ENCODE results near the gene CWC25. TPM values are rescaled to one million over a fixed set of nuclear protein-coding genes. Genes with fewer than 3 reads are reported as not detected.
A peak's percentile ranks its signal among the peaks of the same experiment; 100 is the strongest.

CWC25 gene
- total and polyA plus RNA-seq, 9 of the 15 experiments (the other 6 are each of a cell fraction or from before 2014, with no cell fraction given), result 16.5 to 27.4 (median 23.0) TPM

DNA sequence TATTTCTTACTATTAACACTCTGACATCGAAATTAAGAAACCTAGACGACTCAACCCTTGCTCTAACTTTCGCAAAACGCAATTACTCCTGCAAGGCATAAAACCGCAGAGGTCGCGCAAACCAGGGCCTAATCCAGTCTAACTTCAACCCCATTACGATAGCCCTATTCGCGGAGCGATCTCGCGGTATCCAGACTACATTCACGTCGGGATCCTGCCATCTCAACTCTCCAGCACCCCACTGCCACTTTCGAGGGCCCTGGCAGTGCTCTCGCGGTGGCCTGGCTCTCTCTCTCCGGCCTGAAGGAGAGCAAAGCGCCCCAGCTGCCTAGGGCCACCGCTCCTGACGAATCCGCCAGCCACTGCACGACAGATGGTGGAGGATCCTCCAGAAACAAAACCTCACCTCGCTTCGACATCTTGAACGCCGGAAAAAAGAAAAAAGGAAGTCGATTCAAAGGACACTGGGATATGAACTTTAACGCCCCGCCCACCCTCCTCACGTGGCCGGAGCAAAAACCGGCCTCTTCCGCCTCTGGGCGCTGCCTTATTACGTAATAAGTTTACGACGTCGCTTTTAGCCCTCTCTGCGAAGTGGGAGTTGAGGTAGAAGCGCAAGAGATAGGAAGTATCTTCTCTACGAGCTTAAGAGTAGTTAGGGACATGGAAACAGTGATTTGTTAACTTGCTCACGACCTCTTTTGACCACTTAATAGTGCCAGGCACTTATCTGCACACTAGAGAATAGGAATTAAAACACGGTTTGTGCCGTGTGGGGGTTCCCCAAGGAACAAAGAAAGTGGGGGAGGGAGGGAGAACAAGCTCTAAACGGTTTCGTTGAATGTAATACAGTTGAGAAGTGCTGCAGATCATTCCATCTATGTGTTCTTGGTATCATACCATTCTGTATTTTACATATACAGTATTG, 28.4 kb upstream of the CWC25 start, which contains the start of gene RPL23 (continued):
- TF ChIP-seq HDAC2 (IDR thresholded peaks at IDR 0.05) (peak; percentile 78), TRIM24 (IDR thresholded peaks at IDR 0.05) (peak in 1 of 2 experiments; percentile 65; a peak in 1 of 4 replicates), HDAC6 (IDR thresholded peaks at IDR 0.05; ENCODE audit: low read depth, low read length) (no peak), ZNF12 (CRISPR knock-in tag; IDR thresholded peaks at IDR 0.05) (no peak), ETV6 (IDR thresholded peaks at IDR 0.05; ENCODE audit: borderline replicate concordance in 1 of 2, low read depth in 2 of 2, low read length in 1 of 2) (0 out of 4 replicates have a peak, but pooled peaks of 1 of the 2 experiments have one; percentile 30), ETV6 (CRISPR knock-in tag; IDR thresholded peaks at IDR 0.05; ENCODE audit: borderline replicate concordance) (no peak), NR3C1 (CRISPR knock-in tag; IDR thresholded peaks at IDR 0.05) (no peak), ZNF124 (CRISPR knock-in tag; IDR thresholded peaks at IDR 0.05) (no peak), E2F4 (CRISPR knock-in tag; IDR thresholded peaks at IDR 0.05; ENCODE audit: low read depth) (no peak), FOXK2 (conservative IDR thresholded peaks at IDR 0.05 in 1 of 2, IDR thresholded peaks at IDR 0.05 in 1 of 2; ENCODE audit: low read depth in 2 of 2) (peak; percentile 89 to 91; a peak in 3 of 4 replicates), NBN (IDR thresholded peaks at IDR 0.05; ENCODE audit: low read depth) (peak; percentile 75; the same call in 1 of the 2 replicates), SMAD1 (IDR thresholded peaks at IDR 0.05; ENCODE audit: low read depth, low read length, partially characterized antibody) (peak; percentile 90), RUNX1 (IDR thresholded peaks at IDR 0.05; ENCODE audit: low read depth) (no peak), FOXP1 (CRISPR knock-in tag; IDR thresholded peaks at IDR 0.05) (peak; percentile 26; the same call in 1 of the 2 replicates)
- TF ChIP-seq, protein P1, sequence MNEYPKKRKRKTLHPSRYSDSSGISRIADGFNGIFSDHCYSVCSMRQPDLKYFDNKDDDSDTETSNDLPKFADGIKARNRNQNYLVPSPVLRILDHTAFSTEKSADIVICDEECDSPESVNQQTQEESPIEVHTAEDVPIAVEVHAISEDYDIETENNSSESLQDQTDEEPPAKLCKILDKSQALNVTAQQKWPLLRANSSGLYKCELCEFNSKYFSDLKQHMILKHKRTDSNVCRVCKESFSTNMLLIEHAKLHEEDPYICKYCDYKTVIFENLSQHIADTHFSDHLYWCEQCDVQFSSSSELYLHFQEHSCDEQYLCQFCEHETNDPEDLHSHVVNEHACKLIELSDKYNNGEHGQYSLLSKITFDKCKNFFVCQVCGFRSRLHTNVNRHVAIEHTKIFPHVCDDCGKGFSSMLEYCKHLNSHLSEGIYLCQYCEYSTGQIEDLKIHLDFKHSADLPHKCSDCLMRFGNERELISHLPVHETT (CRISPR knock-in tag; conservative IDR thresholded peaks at IDR 0.05 in 1 of 2, IDR thresholded peaks at IDR 0.05 in 1 of 2), result peak in 1 of 2 experiments; percentile 79; a peak in 2 of 4 replicates

All from K562 (cell line).